Sciatic nerve (tissue), 1 donor: ENCODE data around the gene ALPK3. TPM values are rescaled to one million over a fixed set of nuclear protein-coding genes. Genes with fewer than 3 reads are reported as not detected.

Source experiments
- total RNA-seq: library from RNA; stranded (reverse); fragmentation: NEBNext Ultra II Directional; extraction: Animal tissue kit (Norgen Biotek cat#: 25700); gene quantifications from one replicate; pipeline ENCODE4 v1.2.1, GENCODE V29; 2021
- donor health status: DM: no; HTN: no; CAD: no.

The ALPK3 gene
- total RNA-seq, 1 donor from 2014 or later = 7.2 TPM

Other genes starting within 250 kb of the ALPK3 start
- 8.5 TPM for gene ZSCAN2, start 216.3 kb upstream of the ALPK3 start, total RNA-seq
- gene WDR73, start 163.1 kb upstream of the ALPK3 start, total RNA-seq = 29.5 TPM
- gene NMB, start 159.2 kb upstream of the ALPK3 start, total RNA-seq = 15.4 TPM
- 119 TPM for gene SEC11A, start 101.2 kb upstream of the ALPK3 start, total RNA-seq
- gene ZNF592, start 68.8 kb upstream of the ALPK3 start, total RNA-seq = 34.8 TPM
- 0.45 TPM for gene SLC28A1, start 67.3 kb downstream of the ALPK3 start, total RNA-seq
- 71.4 TPM for gene PDE8A, start 164.5 kb downstream of the ALPK3 start, total RNA-seq